Mesenchymal stem cell (in vitro differentiated cells and primary cell): ENCODE data around the gene ACOX1.

Source experiments
- DNase-seq: peaks from one replicate; pipeline ENCODE4 v3.0.0-alpha.2; 2013
- H2AFZ ChIP-seq: one replicate; pipeline ENCODE4 v1.6.1; 2013; ENCODE audit warnings: low read depth, mild to moderate bottlenecking, control low read depth, inconsistent platforms, low read length, moderate library complexity
- H2AK5ac ChIP-seq: 2 replicates; pipeline ENCODE4 v1.6.1; 2013; ENCODE audit warnings: low read length, moderate library complexity, mild to moderate bottlenecking, inconsistent platforms; ENCODE audit not compliant: severe bottlenecking
- H2BK120ac ChIP-seq: one replicate; pipeline ENCODE4 v1.6.1; 2013; ENCODE audit warnings: low read depth, mild to moderate bottlenecking, inconsistent platforms, low read length, moderate library complexity
- H2BK12ac ChIP-seq, 2 experiments: one replicate each; pipeline ENCODE4 v1.6.1; 2013; ENCODE audit warnings: inconsistent platforms in 2 of 2, low read length in 2 of 2, mild to moderate bottlenecking in 2 of 2, moderate library complexity in 2 of 2, control low read depth in 1 of 2
- H2BK15ac ChIP-seq: one replicate; pipeline ENCODE4 v1.6.1; 2013; ENCODE audit warnings: mild to moderate bottlenecking, low read depth, inconsistent platforms; ENCODE audit not compliant: poor library complexity, severe bottlenecking
- H2BK5ac ChIP-seq: 2 replicates; pipeline ENCODE4 v1.6.1; 2013; ENCODE audit warnings: low read depth, mild to moderate bottlenecking, low read length, control low read depth, inconsistent platforms; ENCODE audit not compliant: poor library complexity, severe bottlenecking
- H3K14ac ChIP-seq, 2 experiments: one replicate each; pipeline ENCODE4 v1.6.1; 2013; ENCODE audit warnings: inconsistent platforms in 2 of 2, low read length in 2 of 2, control low read depth in 1 of 2, mild to moderate bottlenecking in 1 of 2, moderate library complexity in 1 of 2
- H3K18ac ChIP-seq, 2 experiments: one replicate each; pipeline ENCODE4 v1.6.1; 2013; ENCODE audit warnings: inconsistent platforms in 2 of 2, low read length in 2 of 2, control low read depth in 1 of 2, low read depth in 1 of 2, mild to moderate bottlenecking in 1 of 2
- H3K23ac ChIP-seq, 2 experiments: one replicate each; pipeline ENCODE4 v1.6.1; 2013; ENCODE audit warnings: inconsistent platforms in 2 of 2, low read length in 2 of 2, mild to moderate bottlenecking in 2 of 2, moderate library complexity in 2 of 2, control low read depth in 1 of 2
- H3K27ac ChIP-seq: 2 replicates; pipeline ENCODE4 v1.5.1; 2013; ENCODE audit warnings: mild to moderate bottlenecking, moderate library complexity, low read length, control low read depth, inconsistent platforms; ENCODE audit not compliant: poor library complexity, severe bottlenecking
- H3K27me3 ChIP-seq, 2 experiments: 2 replicates each; pipeline versions ENCODE4 v1.6.1 to v1.7.0; 2013; ENCODE audit warnings: low read length in 2 of 2, mild to moderate bottlenecking in 2 of 2, moderate library complexity in 2 of 2, control low read depth in 1 of 2, inconsistent platforms in 1 of 2; ENCODE audit not compliant: control insufficient read depth in 1 of 2, insufficient read depth in 1 of 2
- H3K36me3 ChIP-seq, 2 experiments: 2 replicates each; pipeline versions ENCODE4 v1.6.1 to v1.7.0; 2013; ENCODE audit warnings: low read length in 2 of 2, control low read depth in 1 of 2, inconsistent platforms in 1 of 2, low read depth in 1 of 2, mild to moderate bottlenecking in 1 of 2; ENCODE audit not compliant: insufficient read depth in 2 of 2, control insufficient read depth in 1 of 2
- H3K4ac ChIP-seq, 2 experiments: one replicate each; pipeline ENCODE4 v1.6.1; 2013; ENCODE audit warnings: inconsistent platforms in 2 of 2, low read length in 2 of 2, mild to moderate bottlenecking in 2 of 2, moderate library complexity in 2 of 2, control low read depth in 1 of 2, low read depth in 1 of 2
- H3K4me1 ChIP-seq: 2 replicates; pipeline ENCODE4 v1.6.1; 2013; ENCODE audit warnings: low read depth, low read length, control low read depth; ENCODE audit not compliant: control insufficient read depth, insufficient read depth
- H3K4me2 ChIP-seq: 2 replicates; pipeline ENCODE4 v1.6.1; 2013; ENCODE audit warnings: low read length, mild to moderate bottlenecking, inconsistent platforms; ENCODE audit not compliant: poor library complexity, severe bottlenecking
- H3K4me3 ChIP-seq, 2 experiments: 2 replicates each; pipeline versions ENCODE4 v1.5.1 to v1.7.0; 2013; ENCODE audit warnings: low read length in 2 of 2, mild to moderate bottlenecking in 2 of 2, control low read depth in 1 of 2, low read depth in 1 of 2; ENCODE audit not compliant: insufficient read depth in 1 of 2
- H3K79me1 ChIP-seq: replicated peaks from 2 replicates; pipeline ENCODE4 v1.6.1; 2013; ENCODE audit warnings: mild to moderate bottlenecking, control low read depth, low read length, inconsistent platforms; ENCODE audit not compliant: poor library complexity, severe bottlenecking
- H3K9ac ChIP-seq: 2 replicates; pipeline ENCODE4 v1.7.0; 2013; ENCODE audit warnings: mild to moderate bottlenecking, low read length, moderate library complexity
- H3K9me3 ChIP-seq: 2 replicates; pipeline ENCODE4 v1.7.0; 2013; ENCODE audit warnings: mild to moderate bottlenecking, low read length; ENCODE audit not compliant: control insufficient read depth
- H4K8ac ChIP-seq: one replicate; pipeline ENCODE4 v1.6.1; 2013; ENCODE audit warnings: inconsistent platforms, mild to moderate bottlenecking, low read length, moderate library complexity
- H4K91ac ChIP-seq: one replicate; pipeline ENCODE4 v1.6.1; 2013; ENCODE audit warnings: mild to moderate bottlenecking, low read length, inconsistent platforms
- WGBS: methylation state at CpG from one replicate; pipeline ENCODE4 v1.1.7; 2013; ENCODE audit warnings: mixed read lengths; 5-methylcytosine and 5-hydroxymethylcytosine counted together

The ACOX1 gene

DNA sequence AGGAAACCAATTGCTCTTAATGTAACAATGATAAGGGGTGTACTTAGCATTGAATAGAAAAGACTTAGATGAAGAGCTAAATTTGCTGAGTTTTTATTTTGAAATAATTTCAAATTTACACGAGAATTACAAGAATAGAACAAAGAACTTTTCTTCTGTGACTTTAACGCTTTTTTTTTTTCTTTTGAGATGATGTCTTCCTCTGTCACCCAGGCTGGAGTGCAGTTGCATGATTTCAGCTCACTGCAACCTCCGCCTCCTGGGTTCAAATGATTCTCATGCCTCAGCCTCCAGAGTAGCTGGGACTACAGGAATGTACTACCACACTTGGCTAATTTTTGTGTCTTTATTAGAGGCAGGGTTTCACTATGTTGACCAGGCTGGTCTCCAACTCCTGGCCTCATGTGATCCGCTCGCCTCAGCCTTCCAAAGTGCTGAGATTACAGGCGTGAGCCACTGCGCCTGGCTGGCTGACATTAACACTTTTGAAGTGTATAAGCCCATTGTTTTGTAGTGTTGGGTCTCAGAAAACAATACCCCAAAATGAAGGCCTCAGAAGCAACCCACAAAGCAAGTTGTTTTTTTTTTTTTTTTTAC is 2.2 kb upstream of the ACOX1 start:
- Histone ChIP-seq H2AFZ (no peak overlapping the region), H3K4ac (no peak overlapping the region), H2BK15ac (no peak overlapping the region), H3K23ac (no peak overlapping the region), H3K9ac (peak overlapping the region; percentile 99), H3K18ac (no peak overlapping the region), H2BK12ac (no peak overlapping the region), H3K9me3 (no peaks in the 10 kb centered on the region), H2BK5ac (no peak overlapping the region), H3K36me3 (peaks cover 3 to 4% of the 10 kb centered on the region in 2 experiments), H3K79me1 (peaks cover 17% of the 10 kb centered on the region), H3K27me3 (no peaks in the 10 kb centered on the region), H3K4me3 (peak overlapping the region in 1 of 2 experiments; percentile 33), H2AK5ac (no peak overlapping the region), H4K8ac (no peak overlapping the region), H4K91ac (no peak overlapping the region), H3K4me1 (peaks cover 5% of the 10 kb centered on the region), H3K27ac (no peak overlapping the region), H3K14ac (no peak overlapping the region), H3K4me2 (no peak overlapping the region), H2BK120ac (no peak overlapping the region)
- 95% methylated on average over 7 of the region's 7 CpGs for WGBS
- DNase-seq: no peak

DNA sequence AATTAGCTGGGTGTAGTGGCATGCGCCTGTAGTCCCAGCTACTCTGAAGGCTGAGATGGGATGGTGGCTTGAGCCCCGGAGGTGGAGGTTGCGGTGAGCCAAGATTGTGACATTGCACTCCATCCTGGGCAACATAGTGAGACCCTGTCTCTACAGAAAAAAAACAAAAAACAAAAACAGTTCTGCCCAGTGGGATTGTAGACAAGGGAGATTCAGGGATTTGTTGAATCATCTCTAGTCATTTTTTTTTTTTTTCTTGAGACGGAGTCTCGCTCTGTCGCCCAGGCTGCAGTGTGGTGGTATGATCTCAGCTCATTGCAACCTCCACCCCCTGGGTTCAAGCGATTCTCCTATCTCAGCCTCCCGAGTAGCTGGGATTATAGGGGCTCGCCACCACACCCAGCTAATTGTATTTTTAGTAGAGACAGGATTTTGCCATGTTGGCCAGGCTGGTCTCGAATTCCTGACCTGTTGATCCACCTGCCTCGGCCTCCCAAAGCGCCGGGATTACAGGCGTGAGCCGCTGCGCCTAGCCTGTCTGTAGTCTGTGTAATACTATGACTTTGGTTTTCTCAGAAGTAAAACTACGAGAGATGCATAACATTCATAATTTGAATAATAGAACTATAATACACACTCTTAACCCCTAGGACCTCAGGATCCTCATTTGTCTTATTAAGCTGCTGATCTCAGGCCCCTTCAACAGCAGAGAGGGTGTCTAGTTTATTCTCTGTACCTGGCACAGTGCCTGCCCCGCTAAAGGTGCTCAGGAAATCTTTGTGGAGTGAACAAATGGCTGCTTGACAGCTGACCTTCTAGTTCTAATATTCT is 1.4 kb upstream of the ACOX1 start:
- Histone ChIP-seq H3K27ac (peak overlapping the region; percentile 93), H2BK12ac (no peak overlapping the region), H2AFZ (no peak overlapping the region), H3K36me3 (peaks cover 3 to 4% of the 10 kb centered on the region in 2 experiments), H3K18ac (peak overlapping the region; percentile 44 to 48), H2BK5ac (peak overlapping the region; percentile 89), H3K4me2 (peak overlapping the region; percentile 88), H2BK15ac (no peak overlapping the region), H3K27me3 (no peaks in the 10 kb centered on the region), H4K8ac (peak overlapping the region; percentile 98), H3K9me3 (no peaks in the 10 kb centered on the region), H3K23ac (no peak overlapping the region), H3K79me1 (peaks cover 17% of the 10 kb centered on the region), H3K4me1 (peaks cover 5% of the 10 kb centered on the region), H4K91ac (peak overlapping the region; percentile 70), H3K14ac (no peak overlapping the region), H2BK120ac (no peak overlapping the region), H3K4me3 (peak overlapping the region; percentile 56 to 99), H3K4ac (peak overlapping the region in 1 of 2 experiments; percentile 34), H2AK5ac (peak overlapping the region; percentile 87), H3K9ac (peak overlapping the region; percentile 99)
- WGBS: 95% methylated on average over 12 of the region's 18 CpGs
- peak; percentile 22 for DNase-seq

DNA sequence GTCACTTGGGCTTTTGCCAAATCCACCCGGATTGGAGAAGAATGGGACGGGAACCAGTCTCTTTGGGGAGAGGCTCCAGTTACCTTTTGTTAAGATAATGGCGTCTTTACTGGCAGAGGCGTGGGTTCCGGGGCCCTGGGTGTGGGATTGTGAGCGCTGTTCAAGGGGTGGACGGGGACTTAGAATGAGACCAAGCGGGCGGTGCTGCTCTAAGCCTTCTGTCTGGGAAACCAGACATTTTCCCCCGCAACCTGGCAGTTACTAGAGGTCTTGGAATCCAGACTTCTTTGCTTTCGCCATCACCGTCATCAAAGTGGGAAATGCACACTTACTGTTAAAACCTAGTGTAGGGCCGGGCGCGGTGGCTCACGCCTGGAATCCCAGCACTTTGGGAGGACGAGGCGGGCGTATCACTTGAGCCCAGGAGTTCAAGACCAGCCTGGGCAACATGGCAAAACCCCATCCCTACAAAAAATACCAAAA is 780 bp upstream of the ACOX1 start:
- H3K4me1 ChIP-seq: peaks cover 5% of the 10 kb centered on the region
- peak overlapping the region; percentile 98 for H4K8ac ChIP-seq
- H4K91ac ChIP-seq: peak overlapping the region; percentile 70
- H3K9me3 ChIP-seq: no peaks in the 10 kb centered on the region
- no peak overlapping the region for H2AFZ ChIP-seq
- peak overlapping the region; percentile 87 for H2AK5ac ChIP-seq
- H3K14ac ChIP-seq: peak overlapping the region in 1 of 2 experiments; percentile 81
- H3K27me3 ChIP-seq: no peaks in the 10 kb centered on the region
- peak overlapping the region; percentile 34 to 73 for H3K4ac ChIP-seq
- peak overlapping the region; percentile 56 to 99 for H3K4me3 ChIP-seq
- H3K27ac ChIP-seq: peak overlapping the region; percentile 93
- H3K9ac ChIP-seq: peak overlapping the region; percentile 99
- peak overlapping the region; percentile 85 for H2BK15ac ChIP-seq
- H3K36me3 ChIP-seq: peaks cover 3 to 7% of the 10 kb centered on the region in 2 experiments
- H2BK12ac ChIP-seq: no peak overlapping the region
- peak overlapping the region; percentile 89 for H2BK5ac ChIP-seq
- peak overlapping the region; percentile 88 for H3K4me2 ChIP-seq
- WGBS: 13% methylated on average over 18 of the region's 19 CpGs
- peak; percentile 88 for DNase-seq
- peaks cover 14% of the 10 kb centered on the region for H3K79me1 ChIP-seq
- H2BK120ac ChIP-seq: peak overlapping the region; percentile 89
- H3K23ac ChIP-seq: no peak overlapping the region
- peak overlapping the region; percentile 72 to 98 for H3K18ac ChIP-seq
